KBM-7 (cell line): ENCODE results near the gene TOR4A.

Source experiments
- DNase-seq: peaks from one replicate; pipeline ENCODE4 v3.0.0-alpha.2; 2015
- in situ Hi-C: fragments of 300-500 bp; cut with MboI; formaldehyde crosslinking; loops from 2 replicates; pipeline ENCODE4 v1.14.3; 2020; ENCODE audit warnings: low sequenced_read_pairs, low pct_unique_long_range_greater_than_20kb, mixed read lengths

The TOR4A gene

GRCh38 chr9:137302118-137302448 lies 24.6 kb downstream of the TOR4A start, which contains the start of gene NRARP:
Gene NRARP, minus strand, starts transcription at chr9:137302271. Its CDS starts 343 bp downstream, at chr9:137301928.
- in situ Hi-C loops = no loop called here
- peak; percentile 81 for DNase-seq

- DNase-seq = peak; percentile 68
- in situ Hi-C loops = no loop called here
Measured at GRCh38 chr9:137302449-137303150, 25.1 kb downstream of the TOR4A start.

GRCh38 chr9:137303151-137303892 lies 25.8 kb downstream of the TOR4A start:
- DNase-seq = peak; percentile 65

GRCh38 chr9:137303893-137304382 lies 26.4 kb downstream of the TOR4A start:
- in situ Hi-C loops = no loop called here
- no peak for DNase-seq

More at GRCh38 chr9:137303151-137303892, 25.8 kb downstream of the TOR4A start:
- in situ Hi-C loops = no loop called here

GRCh38 chr9:137304383-137305059 lies 27.0 kb downstream of the TOR4A start:
- no peak for DNase-seq
- in situ Hi-C loops = no loop called here

GRCh38 chr9:137305060-137305797 lies 27.7 kb downstream of the TOR4A start:
- in situ Hi-C loops = no loop called here
- no peak for DNase-seq

GRCh38 chr9:137305798-137306065 lies 28.2 kb downstream of the TOR4A start:
- in situ Hi-C loops = no loop called here
- no peak for DNase-seq

GRCh38 chr9:137306066-137306849 lies 28.7 kb downstream of the TOR4A start:
- no peak for DNase-seq
- in situ Hi-C loops = no loop called here

- in situ Hi-C loops = no loop called here
- DNase-seq = no peak
Measured at GRCh38 chr9:137306850-137307254, 29.3 kb downstream of the TOR4A start.

- in situ Hi-C loops = no loop called here
- peak; percentile 61 for DNase-seq
Measured at GRCh38 chr9:137307255-137308056, 29.9 kb downstream of the TOR4A start.

GRCh38 chr9:137308057-137308619 lies 30.6 kb downstream of the TOR4A start:
- no peak for DNase-seq
- in situ Hi-C loops = no loop called here

GRCh38 chr9:137309368-137310188 lies 32.1 kb downstream of the TOR4A start:
- no peak for DNase-seq
- in situ Hi-C loops = no loop called here

- in situ Hi-C loops = no loop called here
- DNase-seq = no peak
Measured at GRCh38 chr9:137310189-137311052, 32.9 kb downstream of the TOR4A start.

GRCh38 chr9:137311171-137311985 lies 33.9 kb downstream of the TOR4A start:
- no peak for DNase-seq
- in situ Hi-C loops = no loop called here
